ENCODE measurements around the gene TMEM39B.
"Not testable (repeated sequence)": the region's sequence is repeated elsewhere in the genome, so short reads cannot be mapped to it uniquely, and the experiment has no call there.

TMEM39B gene

GRCh38 chr1:32072622-32073298, at the start of gene TMEM39B:
TMEM39B (plus strand) TSS chr1:32072939; CDS start chr1:32073048, 109 bp downstream.
- peak; percentile 83 for DNase-seq (ENCODE audit: low read depth in 2 of 2, low spot score in 1 of 2)

- DNase-seq (ENCODE audit: low read depth in 2 of 2, low spot score in 1 of 2) = no peak
These were observed 49.4 kb upstream of the TMEM39B start for GRCh38 chr1:32023351-32023750.

GRCh38 chr1:32025515-32025914, 47.2 kb upstream of the TMEM39B start:
- no peak for DNase-seq (ENCODE audit: low read depth in 2 of 2, low spot score in 1 of 2)

- DNase-seq (ENCODE audit: low read depth in 2 of 2, low spot score in 1 of 2) = no peak
These were observed 44.0 kb upstream of the TMEM39B start for GRCh38 chr1:32028746-32029145.

- no peak for DNase-seq (ENCODE audit: low read depth in 2 of 2, low spot score in 1 of 2)
These were observed 41.0 kb upstream of the TMEM39B start for GRCh38 chr1:32031578-32032274.

GRCh38 chr1:32032275-32032615, 40.5 kb upstream of the TMEM39B start:
- DNase-seq (ENCODE audit: low read depth in 2 of 2, low spot score in 1 of 2) = no peak

- DNase-seq (ENCODE audit: low read depth in 2 of 2, low spot score in 1 of 2) = no peak
These were observed 37.6 kb upstream of the TMEM39B start for GRCh38 chr1:32035119-32035518.

GRCh38 chr1:32040711-32041110, 32.0 kb upstream of the TMEM39B start:
- no peak for DNase-seq (ENCODE audit: low read depth in 2 of 2, low spot score in 1 of 2)

- no peak for DNase-seq (ENCODE audit: low read depth in 2 of 2, low spot score in 1 of 2)
These were observed 30.4 kb upstream of the TMEM39B start for GRCh38 chr1:32042330-32042729.

GRCh38 chr1:32044234-32044633, 28.5 kb upstream of the TMEM39B start:
- no peak for DNase-seq (ENCODE audit: low read depth in 2 of 2, low spot score in 1 of 2)

- no peak for DNase-seq (ENCODE audit: low read depth in 2 of 2, low spot score in 1 of 2)
These were observed 27.0 kb upstream of the TMEM39B start for GRCh38 chr1:32045772-32046171.

GRCh38 chr1:32047701-32048100, 25.0 kb upstream of the TMEM39B start:
- DNase-seq (ENCODE audit: low read depth in 2 of 2, low spot score in 1 of 2) = no peak

GRCh38 chr1:32048440-32048839, 24.3 kb upstream of the TMEM39B start:
- DNase-seq (ENCODE audit: low read depth in 2 of 2, low spot score in 1 of 2) = no peak

GRCh38 chr1:32051706-32052105, 21.0 kb upstream of the TMEM39B start:
- DNase-seq (ENCODE audit: low read depth in 2 of 2, low spot score in 1 of 2) = no peak

GRCh38 chr1:32052887-32053286, 19.9 kb upstream of the TMEM39B start:
- no peak for DNase-seq (ENCODE audit: low read depth in 2 of 2, low spot score in 1 of 2)

- DNase-seq (ENCODE audit: low read depth in 2 of 2, low spot score in 1 of 2) = no peak
These were observed 17.3 kb upstream of the TMEM39B start for GRCh38 chr1:32055416-32055815.

- no peak for DNase-seq (ENCODE audit: low read depth in 2 of 2, low spot score in 1 of 2)
These were observed 16.1 kb upstream of the TMEM39B start for GRCh38 chr1:32056598-32056997.

- no peak for DNase-seq (ENCODE audit: low read depth in 2 of 2, low spot score in 1 of 2)
These were observed 11.8 kb upstream of the TMEM39B start for GRCh38 chr1:32060914-32061313.

- DNase-seq (ENCODE audit: low read depth in 2 of 2, low spot score in 1 of 2) = no peak
These were observed 9.9 kb upstream of the TMEM39B start for GRCh38 chr1:32062867-32063230.

- no peak for DNase-seq (ENCODE audit: low read depth in 2 of 2, low spot score in 1 of 2)
These were observed 9.5 kb upstream of the TMEM39B start for GRCh38 chr1:32063261-32063681.

GRCh38 chr1:32065613-32066488, 6.9 kb upstream of the TMEM39B start:
- not testable (repeated sequence) for DNase-seq (ENCODE audit: low read depth in 2 of 2, low spot score in 1 of 2)

- DNase-seq (ENCODE audit: low read depth in 2 of 2, low spot score in 1 of 2) = no peak
These were observed 6.3 kb upstream of the TMEM39B start for GRCh38 chr1:32066489-32066873.
